A549 (cell line): ENCODE measurements around the gene ABCB8. TPM values are rescaled to one million over a fixed set of nuclear protein-coding genes. Genes with fewer than 3 reads are reported as not detected.

Experiments used
- ATAC-seq, 2 experiments: fragments of 200-7000 bp in 1 of 2; fragments of >200 bp in 1 of 2; cut with Nextera tagmentation in 1 of 2; cut with Tn5 transposase in 1 of 2; 3 replicates each; pipeline versions ENCODE4 v1.8.0 to v1.9.1; 2018 to 2020; ENCODE audit warnings: mild to moderate bottlenecking in 1 of 2, moderate library complexity in 1 of 2
- CTCF ChIA-PET: fragments of 300-600 bp; sonication (Branson Sonifier 250); formaldehyde crosslinking; extraction: SDS; loops from one replicate; lab custom pipeline; 2021; ENCODE audit warnings: antibody characterized with exemption, inconsistent platforms; lab: Yijun Ruan, JAX
- POLR2A ChIA-PET: fragments of 350-600 bp; formaldehyde crosslinking; extraction: SDS; loops from one replicate; lab custom pipeline; 2021; ENCODE audit warnings: antibody characterized with exemption, inconsistent platforms; lab: Yijun Ruan, JAX
- DNase-seq, 2 experiments: peaks; one replicate each; pipeline versions ENCODE4 v3.0.0 to v3.0.0-alpha.2; 2011 to 2016; ENCODE audit warnings: low read depth in 1 of 2, low spot score in 1 of 2
- FAIRE-seq: peaks from 2 replicates; lab custom pipeline; 2011; peaks lifted over from hg19 to GRCh38; lab: Jason Lieb, UNC
- H3K27ac ChIP-seq, 2 experiments: fragments of >200 bp; sonication (Bioruptor Twin); formaldehyde crosslinking; 3 replicates each; pipeline ENCODE4 v1.5.1; 2016 to 2017
- H3K4me1 ChIP-seq: fragments of >200 bp; sonication (Bioruptor Twin); formaldehyde crosslinking; 3 replicates; pipeline ENCODE4 v1.6.1; 2016
- H3K4me2 ChIP-seq: fragments of >200 bp; sonication (Bioruptor Twin); formaldehyde crosslinking; 3 replicates; pipeline ENCODE4 v1.6.1; 2016
- H3K4me3 ChIP-seq: fragments of >200 bp; sonication (Bioruptor Twin); formaldehyde crosslinking; 3 replicates; pipeline ENCODE4 v1.5.1; 2016
- H3K9me3 ChIP-seq: fragments of >200 bp; sonication (Bioruptor Twin); formaldehyde crosslinking; 3 replicates; pipeline ENCODE4 v1.6.1; 2016
- BCL3 ChIP-seq: fragments of >200 bp; sonication (Bioruptor Twin); formaldehyde crosslinking; IDR thresholded peaks from 3 replicates; pipeline ENCODE4 v1.6.1; 2016
- CHD2 ChIP-seq: fragments of 150-350 bp; IDR thresholded peaks from 2 replicates; pipeline ENCODE4 v1.6.1; 2014; ENCODE audit warnings: low read length; ENCODE audit not compliant: partially characterized antibody
- CTCF ChIP-seq: fragments of >200 bp; sonication (Bioruptor Twin); formaldehyde crosslinking; IDR thresholded peaks from 3 replicates; pipeline ENCODE4 v1.5.1; 2016
- E2F6 ChIP-seq: IDR thresholded peaks from 2 replicates; pipeline ENCODE4 v1.6.1; 2012; ENCODE audit warnings: low read depth, borderline replicate concordance
- EHF ChIP-seq: fragments of 250-450 bp; sonication (Bioruptor Pico); IDR thresholded peaks from 2 replicates; pipeline ENCODE4 v1.5.0; 2020; ENCODE audit warnings: mild to moderate bottlenecking
- ELK1 ChIP-seq: fragments of 150-350 bp; IDR thresholded peaks from 2 replicates; pipeline ENCODE4 v1.6.1; 2014; ENCODE audit warnings: low read depth, mild to moderate bottlenecking, low read length
- FOSL2 ChIP-seq, 2 experiments: fragments of 450-650 bp in 1 of 2; fragments of >200 bp in 1 of 2; sonication (Bioruptor Twin) in 1 of 2; formaldehyde crosslinking; IDR thresholded peaks; 2 replicates each; pipeline versions ENCODE4 v1.5.0 to v1.6.1; 2016 to 2020; ENCODE audit warnings: mild to moderate bottlenecking in 1 of 2, moderate library complexity in 1 of 2
- FOXS1 ChIP-seq: fragments of 250-450 bp; sonication (Bioruptor Pico); IDR thresholded peaks from 2 replicates; pipeline ENCODE4 v1.5.0; 2020; ENCODE audit warnings: mild to moderate bottlenecking, moderate library complexity
- HDAC2 ChIP-seq: fragments of 200-600 bp; sonication (generic); IDR thresholded peaks from 2 replicates; pipeline ENCODE4 v1.6.1; 2016
- HES2 ChIP-seq: fragments of >200 bp; sonication (Bioruptor Twin); formaldehyde crosslinking; IDR thresholded peaks from 2 replicates; pipeline ENCODE4 v1.6.1; 2016
- KDM5A ChIP-seq: fragments of 200-600 bp; sonication (generic); IDR thresholded peaks from 2 replicates; pipeline ENCODE4 v1.6.1; 2016; ENCODE audit warnings: antibody characterized with exemption, mild to moderate bottlenecking
- MAX ChIP-seq: IDR thresholded peaks from 2 replicates; pipeline ENCODE4 v1.6.1; 2012
- RAD21 ChIP-seq, 2 experiments: fragments of >200 bp in 1 of 2; sonication (Bioruptor Twin) in 1 of 2; formaldehyde crosslinking in 1 of 2; IDR thresholded peaks in 1 of 2; conservative IDR thresholded peaks in 1 of 2; 2 replicates in 1 of 2; 3 replicates in 1 of 2; pipeline ENCODE4 v1.6.1; 2012 to 2018; ENCODE audit warnings: inconsistent platforms in 1 of 2
- SMC3 ChIP-seq: fragments of >200 bp; sonication (Bioruptor Twin); formaldehyde crosslinking; IDR thresholded peaks from 3 replicates; pipeline ENCODE4 v1.6.1; 2018; ENCODE audit warnings: inconsistent platforms
- TFCP2L1 ChIP-seq: fragments of 250-450 bp; sonication (Bioruptor Pico); IDR thresholded peaks from 2 replicates; pipeline ENCODE4 v1.5.0; 2021; ENCODE audit warnings: mild to moderate bottlenecking
- USF2 ChIP-seq: fragments of 450-650 bp; IDR thresholded peaks from 2 replicates; pipeline ENCODE4 v1.6.1; 2014; ENCODE audit warnings: antibody characterized with exemption
- ZC3H11A ChIP-seq: fragments of 450-650 bp; IDR thresholded peaks from 2 replicates; pipeline ENCODE4 v1.6.1; 2014; ENCODE audit warnings: antibody characterized with exemption, mild to moderate bottlenecking
- ZNF302 ChIP-seq: fragments of 250-450 bp; sonication (Bioruptor Pico); IDR thresholded peaks from 2 replicates; pipeline ENCODE4 v1.9.0; 2021; ENCODE audit warnings: inconsistent platforms, mild to moderate bottlenecking, moderate library complexity
- WGBS: methylation state at CpG from one replicate; pipeline ENCODE4 v1.1.6; 2017; ENCODE audit errors: missing lambda C conversion rate; 5-methylcytosine and 5-hydroxymethylcytosine counted together
- polyA plus RNA-seq, 4 experiments: library from polyadenylated mRNA; depleted of rRNA in 3 of 4; stranded (reverse); fragments of >200 nt; fragmentation: RNase III in 1 of 4; extraction: RNeasy Plus Mini Kit Qiagen cat#74134 plus additional on column Dnase treatment in 1 of 4; gene quantifications; 2 replicates in 3 of 4; 3 replicates in 1 of 4; pipeline ENCODE4 v1.2.3, GENCODE V29; 2011 to 2017

The ABCB8 gene
- polyA plus RNA-seq, 2 of the 4 experiments (the other 2 are of a cell fraction), result 19.6 to 41.1 TPM

- TF ChIP-seq USF2 (no peak), CHD2 (no peak), CTCF (peak; percentile 54), TFCP2L1 (no peak), MAX (peak; percentile 38), RAD21 (conservative IDR thresholded peaks at IDR 0.05 in 1 of 2, IDR thresholded peaks at IDR 0.05 in 1 of 2) (peak in 1 of 2 experiments; percentile 29; a peak in 1 of 5 replicates), ZC3H11A (no peak), ZNF302 (CRISPR knock-in tag) (no peak), E2F6 (0 out of 2 replicates have a peak, but pooled peaks have one; percentile 1), ELK1 (no peak), HDAC2 (0 out of 2 replicates have a peak, but pooled peaks have one; percentile 27), BCL3 (no peak), FOXS1 (CRISPR knock-in tag) (no peak), HES2 (no peak), SMC3 (peak; percentile 36; the same call in 1 of the 3 replicates), KDM5A (no peak), EHF (CRISPR knock-in tag) (no peak), FOSL2 (IDR thresholded peaks at IDR 0.05) (no peak), FOSL2 (CRISPR knock-in tag; IDR thresholded peaks at IDR 0.05) (peak; percentile 17; the same call in 1 of the 2 replicates)
- TF ChIP-seq, all 56 proteins: peak for 11
Measured at GRCh38 chr7:151087245-151088018, 59.2 kb downstream of the ABCB8 start (continued).

GRCh38 chr7:151088019-151088855, 60.0 kb downstream of the ABCB8 start:
- 73% methylated on average over 15 of the region's 16 CpGs for WGBS
- TF ChIP-seq ELK1, result no peak
- TF ChIP-seq E2F6, result 0 out of 2 replicates have a peak, but pooled peaks have one; percentile 2
- Histone ChIP-seq H3K27ac (peak overlapping the region; percentile 84 to 98), H3K9me3 (no peaks in the 10 kb centered on the region), H3K4me1 (peaks cover 34% of the 10 kb centered on the region), H3K4me3 (peak overlapping the region; percentile 86), H3K4me2 (peak overlapping the region; percentile 97)
- ATAC-seq, result no peak
- POLR2A ChIA-PET, result no interaction called here
- DNase-seq, result no peak
- FAIRE-seq, result no peak
- CTCF ChIA-PET, result interaction anchor here (0.7 to 27.1 kb wide), 10 partner anchors 10 to 360 kb away, joined by 3 to 412 read pairs (median 4); no protein-coding TSS in a partner anchor
